DND-41 (cell line): ENCODE data around the gene NKTR.

Source experiments
- ATAC-seq: fragments of 200-7000 bp; cut with Tn5 transposase; 3 replicates; pipeline ENCODE4 v1.9.1; 2021; ENCODE audit warnings: low read depth; ENCODE audit not compliant: insufficient read depth
- DNase-seq: peaks from one replicate; pipeline ENCODE4 v3.0.0-alpha.2; 2020
- H2AFZ ChIP-seq: 2 replicates; pipeline ENCODE4 v1.6.0; 2012; ENCODE audit warnings: low read depth, low read length
- H3K27ac ChIP-seq: 2 replicates; pipeline ENCODE4 v1.5.1; 2012; ENCODE audit warnings: low read length, inconsistent platforms
- H3K27me3 ChIP-seq: fragments of 200-600 bp; sonication (generic); 2 replicates; pipeline ENCODE4 v1.6.0; 2012; ENCODE audit warnings: low read length, mild to moderate bottlenecking, inconsistent platforms; ENCODE audit not compliant: insufficient read depth, poor library complexity
- H3K36me3 ChIP-seq: 2 replicates; pipeline ENCODE4 v1.5.1; 2012; ENCODE audit warnings: low read length, inconsistent platforms; ENCODE audit not compliant: insufficient read depth
- H3K4me1 ChIP-seq: 2 replicates; pipeline ENCODE4 v1.5.1; 2012; ENCODE audit warnings: mild to moderate bottlenecking, low read length; ENCODE audit not compliant: insufficient read depth
- H3K4me2 ChIP-seq: 2 replicates; pipeline ENCODE4 v1.6.0; 2012; ENCODE audit warnings: mild to moderate bottlenecking, moderate library complexity, low read length, inconsistent platforms; ENCODE audit not compliant: insufficient read depth
- H3K4me3 ChIP-seq, 2 experiments: fragments of 200-600 bp in 1 of 2; shearing (Covaris generic) in 1 of 2; 2 replicates each; pipeline ENCODE4 v1.5.1; 2012 to 2016; ENCODE audit warnings: inconsistent platforms in 2 of 2, low read length in 2 of 2, mild to moderate bottlenecking in 2 of 2, low read depth in 1 of 2, moderate library complexity in 1 of 2
- H3K79me2 ChIP-seq: 2 replicates; pipeline ENCODE4 v1.6.0; 2012; ENCODE audit warnings: low read length, inconsistent platforms; ENCODE audit not compliant: insufficient read depth
- H3K9ac ChIP-seq: 2 replicates; pipeline ENCODE4 v1.6.0; 2012; ENCODE audit warnings: low read depth, mild to moderate bottlenecking, inconsistent platforms, low read length, moderate library complexity
- H3K9me3 ChIP-seq: 2 replicates; pipeline ENCODE4 v1.5.1; 2012; ENCODE audit warnings: low read length, moderate library complexity, mild to moderate bottlenecking, inconsistent platforms; ENCODE audit not compliant: insufficient read depth, severe bottlenecking
- H4K20me1 ChIP-seq: 2 replicates; pipeline ENCODE4 v1.6.0; 2012; ENCODE audit warnings: low read length; ENCODE audit not compliant: insufficient read depth
- EZH2 ChIP-seq: IDR thresholded peaks from 3 replicates; pipeline ENCODE4 v1.6.1; 2012; ENCODE audit warnings: borderline replicate concordance, low read depth, mild to moderate bottlenecking, moderate library complexity, low read length, inconsistent platforms; ENCODE audit not compliant: severe bottlenecking
- TF ChIP-seq, protein P1 (sequence below): IDR thresholded peaks from 2 replicates; pipeline ENCODE4 v1.5.1; 2012; ENCODE audit warnings: borderline replicate concordance, low read length, moderate library complexity, mild to moderate bottlenecking; ENCODE audit not compliant: poor library complexity, severe bottlenecking; ENCODE audit errors: extremely low read depth

Gene NKTR

DNA sequence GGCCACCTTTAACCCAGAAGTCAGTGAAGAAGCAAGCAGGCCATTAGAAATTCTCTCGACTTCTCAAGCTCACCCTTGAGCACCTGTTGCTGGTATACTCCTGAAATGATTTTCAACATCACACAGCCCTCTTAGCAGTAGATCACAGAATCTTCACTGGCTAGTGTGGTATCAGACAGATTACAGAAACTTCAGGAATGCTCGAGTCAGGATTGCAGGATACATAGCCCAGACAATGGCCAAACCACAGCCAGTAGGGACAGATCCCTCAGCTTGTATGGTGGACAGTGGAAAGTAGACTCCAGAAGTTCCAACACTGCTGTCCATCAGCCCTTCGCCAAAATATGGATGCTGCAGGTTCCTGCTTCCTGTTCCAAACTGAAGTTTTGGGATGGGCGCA, 80.3 kb downstream of the NKTR start:
- no peak overlapping the region for H2AFZ ChIP-seq
- no peak overlapping the region for H3K4me2 ChIP-seq
- H3K9me3 ChIP-seq, result no peaks in the 10 kb centered on the region
- no peak overlapping the region for H3K27ac ChIP-seq
- no peak overlapping the region for H3K9ac ChIP-seq
- DNase-seq (no peak), ATAC-seq (no peak)
- TF ChIP-seq, protein P1, sequence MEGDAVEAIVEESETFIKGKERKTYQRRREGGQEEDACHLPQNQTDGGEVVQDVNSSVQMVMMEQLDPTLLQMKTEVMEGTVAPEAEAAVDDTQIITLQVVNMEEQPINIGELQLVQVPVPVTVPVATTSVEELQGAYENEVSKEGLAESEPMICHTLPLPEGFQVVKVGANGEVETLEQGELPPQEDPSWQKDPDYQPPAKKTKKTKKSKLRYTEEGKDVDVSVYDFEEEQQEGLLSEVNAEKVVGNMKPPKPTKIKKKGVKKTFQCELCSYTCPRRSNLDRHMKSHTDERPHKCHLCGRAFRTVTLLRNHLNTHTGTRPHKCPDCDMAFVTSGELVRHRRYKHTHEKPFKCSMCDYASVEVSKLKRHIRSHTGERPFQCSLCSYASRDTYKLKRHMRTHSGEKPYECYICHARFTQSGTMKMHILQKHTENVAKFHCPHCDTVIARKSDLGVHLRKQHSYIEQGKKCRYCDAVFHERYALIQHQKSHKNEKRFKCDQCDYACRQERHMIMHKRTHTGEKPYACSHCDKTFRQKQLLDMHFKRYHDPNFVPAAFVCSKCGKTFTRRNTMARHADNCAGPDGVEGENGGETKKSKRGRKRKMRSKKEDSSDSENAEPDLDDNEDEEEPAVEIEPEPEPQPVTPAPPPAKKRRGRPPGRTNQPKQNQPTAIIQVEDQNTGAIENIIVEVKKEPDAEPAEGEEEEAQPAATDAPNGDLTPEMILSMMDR, result no peak
- TF ChIP-seq EZH2, result no peak
- no peaks in the 10 kb centered on the region for H3K4me1 ChIP-seq
- no peaks in the 10 kb centered on the region for H3K36me3 ChIP-seq
- no peaks in the 10 kb centered on the region for H4K20me1 ChIP-seq
- H3K79me2 ChIP-seq, result no peaks in the 10 kb centered on the region
- H3K4me3 ChIP-seq, result no peak overlapping the region
- peaks cover 7% of the 10 kb centered on the region for H3K27me3 ChIP-seq

DNA sequence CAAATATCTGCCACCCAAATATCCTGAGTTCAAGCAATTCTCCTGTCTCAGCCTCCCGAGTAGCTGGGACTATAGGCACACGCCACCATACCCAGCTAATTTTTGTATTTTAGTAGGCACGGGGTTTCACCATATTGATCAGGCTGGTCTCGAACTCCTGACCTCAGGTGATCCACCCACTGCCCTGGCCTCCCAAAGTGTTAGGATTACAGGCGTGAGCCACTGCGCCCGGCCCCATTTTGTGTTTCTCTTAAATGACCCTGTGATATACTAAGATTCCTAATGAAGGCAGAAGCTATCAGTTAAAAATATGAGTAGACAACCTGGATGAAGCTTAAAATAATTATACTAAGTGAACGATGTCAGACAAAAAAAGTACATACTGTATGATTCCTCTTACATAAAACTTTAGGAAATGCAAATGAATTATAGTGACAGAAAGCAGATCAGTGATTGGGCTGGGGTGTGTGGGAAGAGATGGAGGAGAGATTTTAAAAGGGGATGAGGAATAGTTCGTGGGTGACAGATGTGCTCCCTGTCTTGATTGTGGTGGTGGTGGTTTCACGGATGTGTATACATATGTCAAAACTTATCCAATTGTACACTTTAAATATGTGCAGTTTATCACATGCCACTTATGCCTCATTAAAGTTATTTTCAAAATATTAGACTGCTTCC, 81.0 kb downstream of the NKTR start:
- Histone ChIP-seq H3K4me3 (no peak overlapping the region), H3K36me3 (no peaks in the 10 kb centered on the region), H3K27ac (no peak overlapping the region), H3K27me3 (peaks cover 7% of the 10 kb centered on the region), H3K9me3 (no peaks in the 10 kb centered on the region), H4K20me1 (no peaks in the 10 kb centered on the region), H3K4me1 (no peaks in the 10 kb centered on the region), H3K4me2 (no peak overlapping the region), H3K79me2 (no peaks in the 10 kb centered on the region), H3K9ac (no peak overlapping the region), H2AFZ (no peak overlapping the region)
- DNase-seq (no peak), ATAC-seq (no peak)
- TF ChIP-seq EZH2, result no peak
- TF ChIP-seq, protein P1, result no peak

- Histone ChIP-seq H3K79me2 (no peaks in the 10 kb centered on the region), H3K9ac (no peak overlapping the region), H3K9me3 (no peaks in the 10 kb centered on the region), H3K27me3 (peaks cover 7% of the 10 kb centered on the region), H2AFZ (no peak overlapping the region), H3K4me3 (no peak overlapping the region), H3K4me2 (no peak overlapping the region), H3K36me3 (no peaks in the 10 kb centered on the region), H3K4me1 (no peaks in the 10 kb centered on the region), H3K27ac (no peak overlapping the region), H4K20me1 (0 out of 2 replicates have a peak, but pooled peaks cover 5% of the 10 kb centered on the region)
- no peak for TF ChIP-seq EZH2
- TF ChIP-seq, protein P1, result no peak
- no peak for ATAC-seq
- DNase-seq, result no peak
Observed at GRCh38 chr3:42682301-42683070, 82.0 kb downstream of the NKTR start.
